ENCODE measurements around the gene HS3ST5. TPM values are rescaled to one million over a fixed set of nuclear protein-coding genes. Genes with fewer than 3 reads are reported as not detected.
"Not testable (repeated sequence)": the region's sequence is repeated elsewhere in the genome, so short reads cannot be mapped to it uniquely, and the experiment has no call there.

HS3ST5 gene
- total and polyA plus RNA-seq, 2 donors: 1.1 to 3.7 TPM

- Histone ChIP-seq H3K4me1 (ENCODE audit: insufficient read depth) (no peaks in the 10 kb centered on the region), H3K36me3 (ENCODE audit: insufficient read depth) (no peaks in the 10 kb centered on the region), H3K4me3 (ENCODE audit: low read depth, low read length) (no peak overlapping the region), H3K27ac (ENCODE audit: low read depth) (no peak overlapping the region)
- DNase-seq (ENCODE audit: extremely low spot score): no peak
Measured at GRCh38 chr6:114355300-114355699, 12.5 kb upstream of the HS3ST5 start.

DNA sequence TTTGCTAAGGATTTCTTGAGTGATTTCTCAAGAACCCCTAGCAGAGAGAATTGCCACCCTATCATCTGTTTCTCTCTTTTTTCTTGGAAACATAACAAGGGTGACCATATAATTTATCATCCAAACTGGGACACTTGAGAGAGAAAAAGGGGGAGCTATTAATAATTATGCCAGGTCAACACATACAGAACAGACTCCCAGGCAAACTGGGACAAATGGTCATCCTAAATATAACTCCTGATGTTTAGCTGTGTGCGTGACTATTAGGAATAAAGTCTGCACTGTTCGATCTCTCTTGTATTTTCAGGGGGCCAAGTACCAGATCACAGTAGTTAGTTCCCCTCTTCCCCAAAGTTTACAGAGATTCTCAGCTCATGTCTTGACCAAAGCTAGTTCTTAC lies 11.7 kb upstream of the HS3ST5 start:
- Histone ChIP-seq H3K4me1 (ENCODE audit: insufficient read depth) (no peaks in the 10 kb centered on the region), H3K4me3 (ENCODE audit: low read depth, low read length) (no peak overlapping the region), H3K36me3 (ENCODE audit: insufficient read depth) (no peaks in the 10 kb centered on the region), H3K27ac (ENCODE audit: low read depth) (no peak overlapping the region)
- DNase-seq (ENCODE audit: extremely low spot score): no peak
- 97% methylated on average over 2 of the region's 2 CpGs for whole genome bisulfite sequencing

- 86% methylated on average over 4 of the region's 4 CpGs for WGBS
- DNase-seq (ENCODE audit: extremely low spot score): no peak
- peaks cover 2% of the 10 kb centered on the region for H3K4me1 ChIP-seq (ENCODE audit: insufficient read depth)
- H3K36me3 ChIP-seq (ENCODE audit: insufficient read depth): no peaks in the 10 kb centered on the region
- H3K27ac ChIP-seq (ENCODE audit: low read depth): no peak overlapping the region
- H3K4me3 ChIP-seq (ENCODE audit: low read depth, low read length): no peak overlapping the region
Measured at GRCh38 chr6:114346451-114346850, 3.6 kb upstream of the HS3ST5 start.

DNA sequence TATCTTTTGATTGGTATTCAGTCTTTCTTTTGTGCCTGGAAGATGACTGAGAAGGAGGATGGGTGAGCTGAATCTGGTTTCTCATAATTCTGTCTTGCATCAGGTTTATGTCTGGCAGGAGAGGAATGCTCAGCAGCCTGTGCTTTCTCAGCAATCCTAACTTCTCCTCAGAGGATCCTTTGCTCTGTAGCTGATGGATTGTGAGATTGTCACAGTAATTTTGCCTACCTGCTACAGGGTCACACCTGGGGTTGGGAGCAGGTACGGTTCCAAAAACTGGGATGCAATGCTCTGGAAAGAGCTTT lies 2.1 kb upstream of the HS3ST5 start:
- H3K27ac ChIP-seq (ENCODE audit: low read depth): no peak overlapping the region
- DNase-seq (ENCODE audit: extremely low spot score): no peak

DNA sequence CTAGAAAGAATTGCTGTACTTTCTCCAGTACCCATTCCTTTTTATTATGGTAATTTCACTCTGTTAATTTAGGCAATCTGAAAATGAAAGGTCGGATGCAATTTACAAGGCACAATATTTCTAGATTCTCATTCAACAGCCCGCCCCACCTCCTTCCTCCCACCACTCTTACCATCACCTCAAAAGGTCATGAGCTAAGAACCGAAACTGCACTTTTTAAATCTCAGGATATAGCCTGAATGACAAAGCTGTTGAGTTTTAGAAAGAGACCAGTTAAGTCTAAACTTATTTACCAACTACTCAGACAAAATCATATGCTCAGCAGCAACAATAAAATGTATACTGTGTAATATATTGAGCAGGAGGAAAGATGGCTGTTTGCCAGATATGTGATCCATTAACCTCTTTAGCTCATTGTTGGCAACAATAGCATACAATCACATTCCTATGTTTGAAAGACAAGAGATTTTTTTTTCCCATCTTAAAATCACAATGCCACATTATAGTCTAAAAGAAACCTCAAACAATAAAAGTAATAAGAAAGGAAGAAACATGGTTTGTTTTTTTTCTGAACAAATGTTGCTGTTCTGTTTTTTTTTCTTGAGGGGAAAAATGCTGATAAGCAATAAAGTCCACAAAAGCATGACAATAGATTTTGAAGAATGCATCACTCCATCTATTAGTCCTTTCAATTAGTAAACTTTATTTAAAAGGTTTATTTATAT lies 1.6 kb upstream of the HS3ST5 start:
- DNase-seq (ENCODE audit: extremely low spot score): no peak
- WGBS: 55% methylated on average over 3 of the region's 3 CpGs
- Histone ChIP-seq H3K4me1 (ENCODE audit: insufficient read depth) (peaks cover 2% of the 10 kb centered on the region), H3K36me3 (ENCODE audit: insufficient read depth) (no peaks in the 10 kb centered on the region), H3K4me3 (ENCODE audit: low read depth, low read length) (no peak overlapping the region), H3K27ac (ENCODE audit: low read depth) (no peak overlapping the region)

More for the DNA sequence above, 2.1 kb upstream of the HS3ST5 start:
- Histone ChIP-seq H3K36me3 (ENCODE audit: insufficient read depth) (no peaks in the 10 kb centered on the region), H3K4me1 (ENCODE audit: insufficient read depth) (peaks cover 2% of the 10 kb centered on the region), H3K4me3 (ENCODE audit: low read depth, low read length) (no peak overlapping the region)
- 76% methylated on average over 1 of the region's 1 CpG for WGBS

DNA sequence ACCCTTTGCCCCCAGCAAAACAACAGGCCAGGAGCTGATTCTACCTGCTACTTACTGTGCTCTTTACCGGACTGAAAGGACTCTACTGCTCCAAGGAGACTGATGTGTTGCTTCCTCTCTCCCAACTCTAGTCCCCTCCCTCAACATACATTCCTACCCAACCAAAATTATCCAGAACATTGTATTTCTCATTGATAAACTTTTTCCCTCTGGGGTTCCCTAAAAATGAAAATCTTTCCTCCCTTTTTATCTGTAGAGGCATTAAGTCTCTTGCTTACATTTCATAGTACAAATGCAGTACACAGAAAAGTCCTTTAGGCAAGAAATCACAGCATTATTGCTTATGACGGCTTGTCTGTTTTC lies 940 bp upstream of the HS3ST5 start:
- no peak overlapping the region for H3K4me3 ChIP-seq (ENCODE audit: low read depth, low read length)
- WGBS: 29% methylated on average over 2 of the region's 2 CpGs
- H3K36me3 ChIP-seq (ENCODE audit: insufficient read depth): no peaks in the 10 kb centered on the region
- H3K4me1 ChIP-seq (ENCODE audit: insufficient read depth): peaks cover 2% of the 10 kb centered on the region
- DNase-seq (ENCODE audit: extremely low spot score): no peak
- no peak overlapping the region for H3K27ac ChIP-seq (ENCODE audit: low read depth)

DNA sequence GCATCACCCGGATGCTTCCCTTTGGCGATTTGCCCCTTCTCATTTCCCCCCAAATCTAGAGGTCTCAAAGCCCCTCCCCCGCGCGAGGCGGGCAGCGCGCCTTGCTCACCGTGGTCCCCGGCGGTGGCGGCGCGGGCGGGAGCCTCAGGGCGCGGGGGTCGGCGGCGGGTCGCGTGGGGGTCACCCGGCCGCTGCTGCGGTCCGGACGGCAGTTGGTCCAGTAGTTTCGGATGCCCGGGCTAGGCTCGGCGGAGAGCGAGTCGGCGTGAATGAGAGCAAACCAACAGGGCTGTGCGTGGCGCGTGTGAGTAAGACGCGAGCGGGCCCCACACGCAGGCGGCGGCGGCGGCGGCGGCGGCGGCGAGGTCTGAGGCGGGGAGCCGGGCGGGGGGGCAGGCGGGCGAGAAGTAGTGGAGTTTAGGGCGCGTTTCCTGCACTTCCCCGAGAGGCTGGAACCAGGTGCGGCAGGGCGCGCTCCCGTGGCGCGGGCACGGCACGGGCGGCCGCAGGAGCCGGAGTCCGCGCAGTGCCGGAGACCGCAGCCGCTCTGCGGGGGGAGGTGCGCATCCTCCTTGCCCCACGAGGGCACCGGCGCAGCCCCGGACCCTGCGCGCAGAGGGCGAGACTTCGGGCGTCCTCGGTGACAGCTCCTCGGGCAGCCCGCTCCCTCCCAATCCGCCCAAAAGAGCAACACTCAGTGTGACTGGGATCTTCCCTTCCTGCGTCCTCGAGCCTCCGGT lies 567 bp downstream of the HS3ST5 start:
- no peak for DNase-seq (ENCODE audit: extremely low spot score)
- no peak overlapping the region for H3K27ac ChIP-seq (ENCODE audit: low read depth)
- under 1% methylated on average over 92 of the region's 92 CpGs for WGBS
- H3K36me3 ChIP-seq (ENCODE audit: insufficient read depth): no peaks in the 10 kb centered on the region
- H3K4me3 ChIP-seq (ENCODE audit: low read depth, low read length): peak overlapping the region; percentile 63
- peaks cover 2% of the 10 kb centered on the region for H3K4me1 ChIP-seq (ENCODE audit: insufficient read depth)

- H3K36me3 ChIP-seq (ENCODE audit: insufficient read depth): no peaks in the 10 kb centered on the region
- H3K27ac ChIP-seq (ENCODE audit: low read depth): no peak overlapping the region
- peaks cover 2% of the 10 kb centered on the region for H3K4me1 ChIP-seq (ENCODE audit: insufficient read depth)
- no peak for DNase-seq (ENCODE audit: extremely low spot score)
- H3K4me3 ChIP-seq (ENCODE audit: low read depth, low read length): no peak overlapping the region
- 14% methylated on average over 1 of the region's 1 CpG for WGBS
Measured at GRCh38 chr6:114339706-114340105, 3.1 kb downstream of the HS3ST5 start.

GRCh38 chr6:114334237-114334636 lies 8.6 kb downstream of the HS3ST5 start:
- 75% methylated on average over 4 of the region's 4 CpGs for WGBS
- Histone ChIP-seq H3K27ac (ENCODE audit: low read depth) (no peak overlapping the region), H3K4me3 (ENCODE audit: low read depth, low read length) (no peak overlapping the region), H3K4me1 (ENCODE audit: insufficient read depth) (no peaks in the 10 kb centered on the region), H3K36me3 (ENCODE audit: insufficient read depth) (no peaks in the 10 kb centered on the region)
- DNase-seq (ENCODE audit: extremely low spot score): no peak

GRCh38 chr6:114327074-114327473 lies 15.7 kb downstream of the HS3ST5 start:
- no peak for DNase-seq (ENCODE audit: extremely low spot score)
- H3K36me3 ChIP-seq (ENCODE audit: insufficient read depth): no peaks in the 10 kb centered on the region
- no peak overlapping the region for H3K27ac ChIP-seq (ENCODE audit: low read depth)
- no peaks in the 10 kb centered on the region for H3K4me1 ChIP-seq (ENCODE audit: insufficient read depth)
- no peak overlapping the region for H3K4me3 ChIP-seq (ENCODE audit: low read depth, low read length)

DNA sequence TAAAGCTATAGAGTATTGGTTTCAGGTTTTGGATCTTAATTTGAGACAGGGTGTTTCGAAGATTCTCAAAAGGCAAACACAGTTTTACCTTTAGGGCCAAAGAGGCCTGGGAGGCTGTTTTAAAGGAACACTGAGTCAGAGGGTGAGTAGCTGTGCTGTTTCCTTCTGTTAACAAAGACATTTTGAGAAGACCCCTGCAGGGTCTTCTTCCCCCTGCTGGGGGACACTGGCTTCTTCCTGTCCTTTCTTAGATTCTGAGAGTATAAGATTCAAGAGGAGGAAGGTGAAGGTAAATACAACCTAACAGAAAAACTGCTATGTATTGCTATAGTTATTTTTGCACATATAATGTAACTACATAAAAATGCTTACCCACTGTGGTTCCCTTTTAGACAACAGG lies 19.0 kb downstream of the HS3ST5 start:
- H3K4me3 ChIP-seq (ENCODE audit: low read depth, low read length): no peak overlapping the region
- WGBS: 96% methylated on average over 1 of the region's 1 CpG
- no peak for DNase-seq (ENCODE audit: extremely low spot score)
- no peaks in the 10 kb centered on the region for H3K4me1 ChIP-seq (ENCODE audit: insufficient read depth)
- H3K27ac ChIP-seq (ENCODE audit: low read depth): no peak overlapping the region
- H3K36me3 ChIP-seq (ENCODE audit: insufficient read depth): no peaks in the 10 kb centered on the region

GRCh38 chr6:114319749-114320148 lies 23.1 kb downstream of the HS3ST5 start:
- no peak overlapping the region for H3K27ac ChIP-seq (ENCODE audit: low read depth)
- H3K4me3 ChIP-seq (ENCODE audit: low read depth, low read length): no peak overlapping the region
- no peak for DNase-seq (ENCODE audit: extremely low spot score)
- no peaks in the 10 kb centered on the region for H3K36me3 ChIP-seq (ENCODE audit: insufficient read depth)
- WGBS: 87% methylated on average over 3 of the region's 3 CpGs
- H3K4me1 ChIP-seq (ENCODE audit: insufficient read depth): no peaks in the 10 kb centered on the region

DNA sequence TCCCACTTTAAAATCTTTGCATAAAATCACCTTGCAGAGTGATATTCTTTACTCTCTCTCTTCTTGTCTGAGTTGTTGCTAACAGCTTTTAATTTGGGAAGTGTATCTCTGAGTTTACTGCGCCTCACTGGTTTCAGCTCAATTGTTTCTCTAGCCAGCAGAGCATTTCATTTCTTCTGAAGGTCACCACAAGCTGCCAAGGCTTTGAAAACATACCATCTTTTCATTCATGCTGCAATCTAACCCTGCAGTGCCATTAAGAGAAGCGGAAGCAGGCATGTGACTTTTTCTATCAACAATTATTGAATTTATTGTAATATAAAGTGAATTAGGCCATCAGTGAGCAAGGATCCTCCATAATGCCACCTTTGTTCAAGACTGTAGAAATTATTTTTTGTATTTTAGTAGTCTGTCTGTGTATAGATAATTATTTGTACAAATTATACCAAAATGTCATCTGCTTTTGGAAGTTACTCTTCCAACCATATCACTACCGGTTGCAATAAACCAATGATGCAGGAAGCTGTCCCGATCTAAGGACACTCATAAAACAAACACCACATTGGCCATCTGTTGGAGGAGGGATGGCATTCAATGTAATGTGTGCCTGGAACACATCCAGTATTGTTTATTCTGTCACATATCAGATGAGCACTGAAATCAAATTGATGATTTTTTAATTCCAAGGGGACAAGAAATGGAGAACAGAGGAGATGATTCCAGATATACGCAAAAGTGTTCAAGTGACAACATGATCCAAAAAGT lies 26.8 kb downstream of the HS3ST5 start:
- no peak for DNase-seq (ENCODE audit: extremely low spot score)
- H3K36me3 ChIP-seq (ENCODE audit: insufficient read depth): no peaks in the 10 kb centered on the region
- 78% methylated on average over 5 of the region's 5 CpGs for WGBS
- H3K4me3 ChIP-seq (ENCODE audit: low read depth, low read length): no peak overlapping the region
- no peak overlapping the region for H3K27ac ChIP-seq (ENCODE audit: low read depth)
- no peaks in the 10 kb centered on the region for H3K4me1 ChIP-seq (ENCODE audit: insufficient read depth)

- not testable (repeated sequence) for DNase-seq (ENCODE audit: extremely low spot score); H3K4me3 ChIP-seq (ENCODE audit: low read depth, low read length); H3K36me3 ChIP-seq (ENCODE audit: insufficient read depth); H3K4me1 ChIP-seq (ENCODE audit: insufficient read depth); H3K27ac ChIP-seq (ENCODE audit: low read depth)
- 95% methylated on average over 6 of the region's 6 CpGs for WGBS
Measured at GRCh38 chr6:114313816-114314215, 29.0 kb downstream of the HS3ST5 start.

Measured in urinary bladder (tissue), 4 donors.